K562 (cell line): ENCODE data around the gene POLD4.

Experiments
- CTCF ChIP-seq, 3 experiments: IDR thresholded peaks in 2 of 3; conservative IDR thresholded peaks in 1 of 3; 2 replicates each; pipeline ENCODE4 v1.5.1; 2011 to 2012; ENCODE audit warnings: low read length in 3 of 3, mild to moderate bottlenecking in 3 of 3, control low read depth in 2 of 3, improper control_type of control experiment in 1 of 3, inconsistent platforms in 1 of 3, low read depth in 1 of 3, mixed read lengths in 1 of 3, moderate library complexity in 1 of 3; ENCODE audit not compliant: insufficient read depth in 2 of 3
- HDAC2 ChIP-seq: fragments of 450-650 bp; IDR thresholded peaks from 2 replicates; pipeline ENCODE4 v1.6.1; 2016; ENCODE audit warnings: mild to moderate bottlenecking
- HINFP ChIP-seq: fragments of 450-650 bp; conservative IDR thresholded peaks from 2 replicates; pipeline ENCODE4 v1.6.1; 2016; ENCODE audit warnings: missing genetic modification characterization, low read depth, mild to moderate bottlenecking, control low read depth, missing compliant biosample characterization
- KLF10 ChIP-seq: fragments of 250-450 bp; sonication (Bioruptor Pico); IDR thresholded peaks from 2 replicates; pipeline ENCODE4 v1.6.1; 2021; ENCODE audit warnings: matching md5 sums
- POLR2AphosphoS5 ChIP-seq: IDR thresholded peaks from 2 replicates; pipeline ENCODE4 v1.6.1; 2011; ENCODE audit warnings: mild to moderate bottlenecking, low read depth, low read length, moderate library complexity; ENCODE audit not compliant: control insufficient read depth, insufficient read depth
- TCF7 ChIP-seq: sonication (generic); IDR thresholded peaks from 2 replicates; pipeline ENCODE4 v1.6.1; 2016; ENCODE audit warnings: antibody characterized with exemption, borderline replicate concordance
- ZNF175 ChIP-seq: fragments of 200-800 bp; sonication (Bioruptor generic); IDR thresholded peaks from 2 replicates; pipeline ENCODE4 v1.6.1; 2016; ENCODE audit warnings: low read depth, mild to moderate bottlenecking, missing genetic modification characterization, missing compliant biosample characterization
- TF ChIP-seq, protein P1 (sequence below): sonication (generic); formaldehyde crosslinking; IDR thresholded peaks from 2 replicates; pipeline ENCODE4 v1.8.1; 2022; ENCODE audit warnings: missing genetic modification reagents
- TF ChIP-seq, protein P2 (sequence below): fragments of 450-650 bp; IDR thresholded peaks from 2 replicates; pipeline ENCODE4 v1.6.1; 2016; ENCODE audit warnings: mild to moderate bottlenecking

DNA sequence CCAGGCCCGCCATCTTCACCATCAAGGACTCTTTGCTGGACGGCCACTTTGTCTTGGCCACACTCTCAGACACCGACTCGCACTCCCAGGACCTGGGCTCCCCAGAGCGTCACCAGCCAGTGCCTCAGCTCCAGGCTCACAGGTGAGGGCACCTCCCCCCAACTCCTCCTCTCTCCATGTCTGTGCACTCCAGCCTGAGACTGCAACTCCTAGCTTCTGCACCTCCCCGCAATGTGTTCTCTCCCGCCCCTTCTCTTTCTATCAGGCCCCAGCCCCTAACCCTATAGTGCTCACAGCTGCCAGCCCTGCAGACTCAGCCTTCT, 42.9 kb upstream of the POLD4 start:
- TF ChIP-seq HDAC2 (no peak), ZNF175 (CRISPR knock-in tag) (no peak), CTCF (IDR thresholded peaks at IDR 0.05 in 2 of 3, conservative IDR thresholded peaks at IDR 0.05 in 1 of 3; ENCODE audit: insufficient read depth in 2 of 3, low read depth in 1 of 3, low read length in 3 of 3) (no peak), HINFP (tag) (no peak), POLR2AphosphoS5 (no peak), KLF10 (no peak), TCF7 (no peak)
- TF ChIP-seq, protein P1, sequence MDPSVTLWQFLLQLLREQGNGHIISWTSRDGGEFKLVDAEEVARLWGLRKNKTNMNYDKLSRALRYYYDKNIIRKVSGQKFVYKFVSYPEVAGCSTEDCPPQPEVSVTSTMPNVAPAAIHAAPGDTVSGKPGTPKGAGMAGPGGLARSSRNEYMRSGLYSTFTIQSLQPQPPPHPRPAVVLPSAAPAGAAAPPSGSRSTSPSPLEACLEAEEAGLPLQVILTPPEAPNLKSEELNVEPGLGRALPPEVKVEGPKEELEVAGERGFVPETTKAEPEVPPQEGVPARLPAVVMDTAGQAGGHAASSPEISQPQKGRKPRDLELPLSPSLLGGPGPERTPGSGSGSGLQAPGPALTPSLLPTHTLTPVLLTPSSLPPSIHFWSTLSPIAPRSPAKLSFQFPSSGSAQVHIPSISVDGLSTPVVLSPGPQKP (CRISPR knock-in tag): no peak
- TF ChIP-seq, protein P2, sequence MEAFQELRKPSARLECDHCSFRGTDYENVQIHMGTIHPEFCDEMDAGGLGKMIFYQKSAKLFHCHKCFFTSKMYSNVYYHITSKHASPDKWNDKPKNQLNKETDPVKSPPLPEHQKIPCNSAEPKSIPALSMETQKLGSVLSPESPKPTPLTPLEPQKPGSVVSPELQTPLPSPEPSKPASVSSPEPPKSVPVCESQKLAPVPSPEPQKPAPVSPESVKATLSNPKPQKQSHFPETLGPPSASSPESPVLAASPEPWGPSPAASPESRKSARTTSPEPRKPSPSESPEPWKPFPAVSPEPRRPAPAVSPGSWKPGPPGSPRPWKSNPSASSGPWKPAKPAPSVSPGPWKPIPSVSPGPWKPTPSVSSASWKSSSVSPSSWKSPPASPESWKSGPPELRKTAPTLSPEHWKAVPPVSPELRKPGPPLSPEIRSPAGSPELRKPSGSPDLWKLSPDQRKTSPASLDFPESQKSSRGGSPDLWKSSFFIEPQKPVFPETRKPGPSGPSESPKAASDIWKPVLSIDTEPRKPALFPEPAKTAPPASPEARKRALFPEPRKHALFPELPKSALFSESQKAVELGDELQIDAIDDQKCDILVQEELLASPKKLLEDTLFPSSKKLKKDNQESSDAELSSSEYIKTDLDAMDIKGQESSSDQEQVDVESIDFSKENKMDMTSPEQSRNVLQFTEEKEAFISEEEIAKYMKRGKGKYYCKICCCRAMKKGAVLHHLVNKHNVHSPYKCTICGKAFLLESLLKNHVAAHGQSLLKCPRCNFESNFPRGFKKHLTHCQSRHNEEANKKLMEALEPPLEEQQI: no peak
